WI38 (cell line): ENCODE data around the gene PKD2L2.

Experiments
- H3K4me3 ChIP-seq: 2 replicates; pipeline ENCODE4 v1.5.1; 2011; ENCODE audit warnings: low read depth, mild to moderate bottlenecking, control low read depth, low read length
- TF ChIP-seq, protein P1 (sequence below): IDR thresholded peaks from 2 replicates; pipeline ENCODE4 v1.5.1; 2012; ENCODE audit warnings: low read depth, mild to moderate bottlenecking, control low read depth, low read length

The PKD2L2 gene

GRCh38 chr5:137870647-137871339, 18.5 kb upstream of the PKD2L2 start:
- H3K4me3 ChIP-seq = no peak overlapping the region
- TF ChIP-seq, protein P1, sequence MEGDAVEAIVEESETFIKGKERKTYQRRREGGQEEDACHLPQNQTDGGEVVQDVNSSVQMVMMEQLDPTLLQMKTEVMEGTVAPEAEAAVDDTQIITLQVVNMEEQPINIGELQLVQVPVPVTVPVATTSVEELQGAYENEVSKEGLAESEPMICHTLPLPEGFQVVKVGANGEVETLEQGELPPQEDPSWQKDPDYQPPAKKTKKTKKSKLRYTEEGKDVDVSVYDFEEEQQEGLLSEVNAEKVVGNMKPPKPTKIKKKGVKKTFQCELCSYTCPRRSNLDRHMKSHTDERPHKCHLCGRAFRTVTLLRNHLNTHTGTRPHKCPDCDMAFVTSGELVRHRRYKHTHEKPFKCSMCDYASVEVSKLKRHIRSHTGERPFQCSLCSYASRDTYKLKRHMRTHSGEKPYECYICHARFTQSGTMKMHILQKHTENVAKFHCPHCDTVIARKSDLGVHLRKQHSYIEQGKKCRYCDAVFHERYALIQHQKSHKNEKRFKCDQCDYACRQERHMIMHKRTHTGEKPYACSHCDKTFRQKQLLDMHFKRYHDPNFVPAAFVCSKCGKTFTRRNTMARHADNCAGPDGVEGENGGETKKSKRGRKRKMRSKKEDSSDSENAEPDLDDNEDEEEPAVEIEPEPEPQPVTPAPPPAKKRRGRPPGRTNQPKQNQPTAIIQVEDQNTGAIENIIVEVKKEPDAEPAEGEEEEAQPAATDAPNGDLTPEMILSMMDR = no peak

DNA sequence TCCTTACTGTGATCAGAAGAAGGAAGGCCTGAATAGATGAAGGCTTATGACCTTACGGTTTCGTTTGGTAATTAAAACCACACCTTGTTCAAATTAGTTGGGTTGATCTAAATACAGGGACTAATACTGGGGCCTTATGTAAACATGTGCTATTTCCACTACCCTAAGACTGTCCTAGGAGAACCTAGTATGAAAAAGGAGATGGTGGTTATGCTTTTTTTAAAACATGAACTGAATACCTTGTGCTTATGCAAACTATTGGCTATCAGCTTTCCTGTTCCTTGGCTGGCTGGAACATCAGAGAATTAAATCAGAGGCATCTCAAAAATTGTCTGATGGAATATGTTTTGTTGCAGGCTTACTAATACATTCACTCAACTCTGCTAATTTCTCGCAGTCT, 17.7 kb upstream of the PKD2L2 start:
- TF ChIP-seq, protein P1 = no peak
- no peak overlapping the region for H3K4me3 ChIP-seq

- no peak overlapping the region for H3K4me3 ChIP-seq
- TF ChIP-seq, protein P1 = no peak
These were observed 16.8 kb upstream of the PKD2L2 start for GRCh38 chr5:137872466-137872865.

DNA sequence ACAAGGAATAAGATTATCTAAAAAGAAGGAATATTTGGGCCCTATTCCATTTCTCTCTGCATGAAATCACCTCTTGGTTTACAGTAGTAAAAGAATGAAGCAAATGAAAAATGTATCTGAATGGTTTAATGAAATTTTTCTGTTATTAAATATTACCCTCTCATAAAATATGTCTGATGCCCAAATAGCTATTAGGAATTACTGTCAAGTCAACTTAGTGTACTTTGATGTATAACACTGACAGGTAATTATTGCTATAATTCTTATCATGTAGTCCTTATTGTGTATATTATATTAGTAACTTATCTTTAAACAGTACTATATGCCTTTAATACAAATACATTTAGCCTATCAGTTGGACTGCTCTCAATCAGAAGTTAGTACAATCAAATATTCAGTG, 13.2 kb upstream of the PKD2L2 start:
- TF ChIP-seq, protein P1 = no peak
- no peak overlapping the region for H3K4me3 ChIP-seq

GRCh38 chr5:137880313-137880712, 8.9 kb upstream of the PKD2L2 start:
- no peak overlapping the region for H3K4me3 ChIP-seq
- TF ChIP-seq, protein P1 = no peak

GRCh38 chr5:137887831-137888230, 1.4 kb upstream of the PKD2L2 start:
- TF ChIP-seq, protein P1 = no peak
- H3K4me3 ChIP-seq = no peak overlapping the region

DNA sequence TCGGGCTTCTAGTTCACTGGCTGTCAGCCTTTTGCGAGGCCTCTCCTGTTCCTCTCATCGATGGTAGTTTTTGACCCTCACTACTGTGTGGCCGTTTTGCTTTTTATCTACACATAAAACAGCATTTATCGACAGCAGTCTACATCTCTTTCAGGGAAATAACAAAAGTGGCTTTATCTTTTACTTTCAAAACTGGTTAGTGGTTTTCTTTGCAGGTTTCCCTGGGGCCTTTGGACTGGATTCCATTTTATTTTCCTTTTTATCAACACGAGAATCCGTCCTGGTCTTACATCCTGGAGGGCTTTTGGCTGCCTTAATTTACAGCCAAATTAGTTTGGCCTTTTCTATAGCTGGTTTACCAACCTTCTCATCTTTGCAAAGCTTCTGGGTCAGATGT, 793 bp upstream of the PKD2L2 start:
- H3K4me3 ChIP-seq = peak overlapping the region; percentile 63
- TF ChIP-seq, protein P1 = no peak
